ENCODE data around the gene SCYGR1.
"Not testable (repeated sequence)": the region's sequence is repeated elsewhere in the genome, so short reads cannot be mapped to it uniquely, and the experiment has no call there.

Gene SCYGR1

GRCh38 chr2:227402321-227402720, 14.6 kb upstream of the SCYGR1 start:
- DNase-seq: no peak

- DNase-seq: no peak
These were observed 13.8 kb upstream of the SCYGR1 start for GRCh38 chr2:227401550-227401949.

GRCh38 chr2:227398684-227399670, 11.2 kb upstream of the SCYGR1 start:
- no peak for DNase-seq

GRCh38 chr2:227397562-227397961, 9.8 kb upstream of the SCYGR1 start:
- DNase-seq: no peak

- no peak for DNase-seq
These were observed 7.8 kb upstream of the SCYGR1 start for GRCh38 chr2:227395556-227395955.

- DNase-seq: no peak
These were observed 6.7 kb upstream of the SCYGR1 start for GRCh38 chr2:227394401-227394800.

GRCh38 chr2:227390468-227391256, 2.9 kb upstream of the SCYGR1 start:
- no peak for DNase-seq

- no peak for DNase-seq
These were observed 1.9 kb upstream of the SCYGR1 start for GRCh38 chr2:227389661-227390060.

GRCh38 chr2:227389231-227389630, 1.5 kb upstream of the SCYGR1 start:
- no peak for DNase-seq

- DNase-seq: no peak
These were observed 825 bp upstream of the SCYGR1 start for GRCh38 chr2:227388537-227389011.

- DNase-seq: no peak
These were observed 1.1 kb downstream of the SCYGR1 start for GRCh38 chr2:227386630-227387029.

- no peak for DNase-seq
These were observed 4.1 kb downstream of the SCYGR1 start for GRCh38 chr2:227383686-227384085.

- DNase-seq: not testable (repeated sequence)
These were observed 5.4 kb downstream of the SCYGR1 start for GRCh38 chr2:227382241-227382835.

- no peak for DNase-seq
These were observed 8.7 kb downstream of the SCYGR1 start, which contains the start of gene TM4SF20 for GRCh38 chr2:227379095-227379494. Gene TM4SF20, minus strand, starts transcription at chr2:227379306. Its CDS starts 38 bp downstream, at chr2:227379268.

- DNase-seq: no peak
These were observed 9.4 kb downstream of the SCYGR1 start for GRCh38 chr2:227378371-227378782.

GRCh38 chr2:227377467-227378351, 10.0 kb downstream of the SCYGR1 start:
- DNase-seq: no peak

GRCh38 chr2:227376656-227377396, 10.9 kb downstream of the SCYGR1 start:
- no peak for DNase-seq

- DNase-seq: no peak
These were observed 13.6 kb downstream of the SCYGR1 start for GRCh38 chr2:227374158-227374557.

- no peak for DNase-seq
These were observed 14.4 kb downstream of the SCYGR1 start for GRCh38 chr2:227373389-227373788.

GRCh38 chr2:227370791-227371312, 16.9 kb downstream of the SCYGR1 start:
- no peak for DNase-seq

GRCh38 chr2:227370092-227370491, 17.7 kb downstream of the SCYGR1 start:
- no peak for DNase-seq
